ENCODE data around the gene LCN1.

The LCN1 gene

DNA sequence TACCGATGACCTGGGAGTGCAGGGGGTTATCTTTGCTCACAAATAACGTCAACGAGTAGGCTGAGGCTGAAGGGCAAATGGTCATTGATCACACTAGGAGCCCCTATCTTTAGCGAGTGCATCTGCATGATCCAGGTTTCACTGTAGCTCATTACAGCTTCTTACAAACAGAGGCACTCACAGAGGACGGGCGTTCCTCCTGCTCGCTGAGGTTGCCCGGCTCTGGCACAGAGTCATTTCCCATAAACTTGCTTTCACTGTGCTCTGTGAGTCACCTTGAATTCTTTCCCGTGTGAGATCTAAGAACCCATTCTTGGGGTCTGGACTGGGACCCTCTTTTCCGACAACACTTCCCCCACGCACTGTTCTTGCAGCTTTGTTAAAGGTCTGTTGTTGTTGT, 38.4 kb downstream of the LCN1 start:
- Histone ChIP-seq H3K9me3 (ENCODE audit: control insufficient read depth in 1 of 2, low read length in 2 of 2) (peaks cover 0 to 9% of the 10 kb centered on the region in 2 donors), H3K27me3 (ENCODE audit: low read depth, low read length) (no peaks in the 10 kb centered on the region), H3K4me3 (ENCODE audit: low read depth in 1 of 2, low read length in 2 of 2) (no peak overlapping the region)

DNA sequence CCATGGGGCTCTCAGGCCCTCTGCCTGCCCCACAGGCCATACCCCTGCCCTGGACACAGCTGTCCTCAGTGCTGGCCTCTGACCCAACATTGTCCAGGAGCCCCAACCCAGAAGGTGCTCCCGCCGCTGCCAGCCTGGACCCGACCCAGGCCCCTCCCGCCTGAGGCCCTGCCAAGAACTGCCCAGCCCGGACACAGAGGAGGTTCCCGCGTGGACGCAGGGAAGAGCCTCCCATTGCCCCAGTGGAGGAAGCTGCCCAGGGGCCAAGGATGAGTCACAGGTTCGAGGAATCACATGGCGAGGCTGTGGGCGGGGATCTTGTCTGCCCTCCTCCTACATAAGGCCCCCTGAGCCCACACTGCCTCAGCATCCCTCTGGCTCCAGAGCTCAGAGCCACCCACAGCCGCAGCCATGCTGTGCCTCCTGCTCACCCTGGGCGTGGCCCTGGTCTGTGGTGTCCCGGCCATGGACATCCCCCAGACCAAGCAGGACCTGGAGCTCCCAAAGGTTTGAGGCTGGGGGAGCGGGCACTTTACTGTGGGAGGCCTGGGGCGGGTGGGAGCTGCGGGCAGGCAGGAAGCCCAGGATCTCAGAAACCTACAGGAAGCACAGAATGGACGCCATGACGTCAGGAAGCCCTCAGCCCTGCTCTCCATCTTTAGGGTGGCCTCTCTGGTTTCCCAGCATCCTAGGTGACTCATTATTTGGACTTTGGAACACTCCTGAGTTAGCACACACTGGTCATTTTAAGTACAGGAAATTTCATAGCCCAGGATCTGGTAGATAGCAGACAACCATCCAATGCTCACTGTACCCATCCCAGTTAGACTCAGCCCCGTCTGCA, 40.4 kb downstream of the LCN1 start, which contains the start of gene PAEP:
Gene PAEP (plus strand): TSS at position 366 of the 844 bp plus-strand sequence.
- no peaks in the 10 kb centered on the region for H3K36me3 ChIP-seq (ENCODE audit: control insufficient read depth in 1 of 2, insufficient read depth in 2 of 2, low read length in 2 of 2)
- H3K27me3 ChIP-seq (ENCODE audit: low read depth, low read length) = no peaks in the 10 kb centered on the region
- H3K4me1 ChIP-seq (ENCODE audit: control insufficient read depth in 1 of 2, insufficient read depth in 2 of 2, low read length in 2 of 2) = no peaks in the 10 kb centered on the region
- no peak within 1 kb of the TSS for H3K4me3 ChIP-seq (ENCODE audit: low read depth in 1 of 2, low read length in 2 of 2)
- H3K27ac ChIP-seq (ENCODE audit: low read length) = no peak within 1 kb of the TSS
- H3K9me3 ChIP-seq (ENCODE audit: control insufficient read depth in 1 of 2, low read length in 2 of 2) = no peaks in the 10 kb centered on the region

More for the DNA sequence above, 38.4 kb downstream of the LCN1 start:
- Histone ChIP-seq H3K4me1 (ENCODE audit: control insufficient read depth in 1 of 2, insufficient read depth in 2 of 2, low read length in 2 of 2) (no peaks in the 10 kb centered on the region), H3K36me3 (ENCODE audit: control insufficient read depth in 1 of 2, insufficient read depth in 2 of 2, low read length in 2 of 2) (no peaks in the 10 kb centered on the region), H3K27ac (ENCODE audit: low read length) (no peak overlapping the region)

DNA sequence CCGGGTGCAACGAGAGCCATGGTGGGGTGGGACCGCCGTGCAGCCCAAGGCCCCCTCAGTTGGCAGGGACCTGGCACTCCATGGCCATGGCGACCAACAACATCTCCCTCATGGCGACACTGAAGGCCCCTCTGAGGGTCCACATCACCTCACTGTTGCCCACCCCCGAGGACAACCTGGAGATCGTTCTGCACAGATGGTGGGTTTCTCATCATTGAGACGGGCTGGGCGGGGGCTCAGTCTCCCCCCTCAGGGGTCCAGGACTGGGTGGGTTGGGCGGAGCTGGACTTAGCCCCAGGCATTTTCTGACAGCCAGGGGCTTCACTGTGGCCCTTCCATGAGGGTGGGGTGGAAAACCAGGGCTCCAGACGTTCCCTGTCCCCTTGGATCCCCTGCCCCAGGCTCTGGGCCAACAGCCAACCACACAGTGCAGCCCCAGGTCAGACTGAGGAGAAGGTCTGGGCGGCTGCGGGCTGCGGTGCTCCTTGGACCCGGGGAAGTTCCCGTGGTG, 41.0 kb downstream of the LCN1 start:
- Histone ChIP-seq H3K36me3 (ENCODE audit: control insufficient read depth in 1 of 2, insufficient read depth in 2 of 2, low read length in 2 of 2) (no peaks in the 10 kb centered on the region), H3K9me3 (ENCODE audit: control insufficient read depth in 1 of 2, low read length in 2 of 2) (no peaks in the 10 kb centered on the region), H3K4me3 (ENCODE audit: low read depth in 1 of 2, low read length in 2 of 2) (no peak overlapping the region), H3K27me3 (ENCODE audit: low read depth, low read length) (no peaks in the 10 kb centered on the region), H3K4me1 (ENCODE audit: control insufficient read depth in 1 of 2, insufficient read depth in 2 of 2, low read length in 2 of 2) (no peaks in the 10 kb centered on the region), H3K27ac (ENCODE audit: low read length) (no peak overlapping the region)

DNA sequence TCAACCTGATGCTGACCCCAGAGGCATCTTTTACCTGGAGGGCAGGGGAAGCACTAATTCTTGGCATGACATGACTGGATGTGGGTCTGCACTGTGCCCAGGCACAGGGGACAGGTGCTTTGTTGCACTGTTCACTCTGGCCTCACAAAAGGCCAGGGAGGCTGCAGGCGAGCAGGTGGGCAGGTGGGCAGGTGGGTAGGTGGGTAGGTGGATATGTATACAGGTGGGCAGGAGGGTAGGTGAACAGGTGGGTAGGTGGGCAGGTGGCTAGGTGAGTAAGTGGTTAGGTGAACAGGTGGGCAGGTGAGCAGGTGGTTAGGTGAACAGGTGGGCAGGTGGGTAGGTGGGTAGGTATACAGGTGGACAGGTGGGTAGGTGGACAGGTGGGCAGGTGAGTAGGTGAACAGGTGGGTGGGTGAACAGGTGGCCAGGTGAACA, 41.8 kb downstream of the LCN1 start:
- H3K4me1 ChIP-seq (ENCODE audit: control insufficient read depth in 1 of 2, insufficient read depth in 2 of 2, low read length in 2 of 2) = no peaks in the 10 kb centered on the region
- H3K27me3 ChIP-seq (ENCODE audit: low read depth, low read length) = no peaks in the 10 kb centered on the region
- no peaks in the 10 kb centered on the region for H3K36me3 ChIP-seq (ENCODE audit: control insufficient read depth in 1 of 2, insufficient read depth in 2 of 2, low read length in 2 of 2)
- H3K4me3 ChIP-seq (ENCODE audit: low read depth in 1 of 2, low read length in 2 of 2) = no peak overlapping the region
- no peak overlapping the region for H3K27ac ChIP-seq (ENCODE audit: low read length)
- no peaks in the 10 kb centered on the region for H3K9me3 ChIP-seq (ENCODE audit: control insufficient read depth in 1 of 2, low read length in 2 of 2)

DNA sequence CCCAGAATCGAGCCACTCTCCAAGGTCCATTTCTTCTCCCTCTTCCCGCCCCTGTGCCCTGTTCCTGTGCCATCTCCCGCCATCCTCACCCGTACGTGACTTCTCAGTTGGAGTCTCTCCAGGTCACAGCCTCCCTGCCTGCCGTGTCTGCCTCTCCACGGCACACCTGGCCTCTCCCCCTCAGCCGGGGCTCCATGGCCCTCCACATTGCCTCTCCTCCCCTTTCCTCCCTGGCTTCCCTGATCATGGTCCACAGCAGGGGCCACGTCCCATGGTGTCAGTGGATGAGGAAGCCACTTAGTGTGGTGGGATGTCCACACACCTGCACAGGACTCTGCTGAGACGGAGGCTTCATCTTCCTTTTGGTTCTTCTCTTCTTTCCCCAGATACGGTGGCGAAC, 42.6 kb downstream of the LCN1 start:
- Histone ChIP-seq H3K4me1 (ENCODE audit: control insufficient read depth in 1 of 2, insufficient read depth in 2 of 2, low read length in 2 of 2) (no peaks in the 10 kb centered on the region), H3K27ac (ENCODE audit: low read length) (no peak overlapping the region), H3K27me3 (ENCODE audit: low read depth, low read length) (no peaks in the 10 kb centered on the region), H3K36me3 (ENCODE audit: control insufficient read depth in 1 of 2, insufficient read depth in 2 of 2, low read length in 2 of 2) (no peaks in the 10 kb centered on the region), H3K4me3 (ENCODE audit: low read depth in 1 of 2, low read length in 2 of 2) (no peak overlapping the region), H3K9me3 (ENCODE audit: control insufficient read depth in 1 of 2, low read length in 2 of 2) (peaks cover 0 to 2% of the 10 kb centered on the region in 2 donors)

DNA sequence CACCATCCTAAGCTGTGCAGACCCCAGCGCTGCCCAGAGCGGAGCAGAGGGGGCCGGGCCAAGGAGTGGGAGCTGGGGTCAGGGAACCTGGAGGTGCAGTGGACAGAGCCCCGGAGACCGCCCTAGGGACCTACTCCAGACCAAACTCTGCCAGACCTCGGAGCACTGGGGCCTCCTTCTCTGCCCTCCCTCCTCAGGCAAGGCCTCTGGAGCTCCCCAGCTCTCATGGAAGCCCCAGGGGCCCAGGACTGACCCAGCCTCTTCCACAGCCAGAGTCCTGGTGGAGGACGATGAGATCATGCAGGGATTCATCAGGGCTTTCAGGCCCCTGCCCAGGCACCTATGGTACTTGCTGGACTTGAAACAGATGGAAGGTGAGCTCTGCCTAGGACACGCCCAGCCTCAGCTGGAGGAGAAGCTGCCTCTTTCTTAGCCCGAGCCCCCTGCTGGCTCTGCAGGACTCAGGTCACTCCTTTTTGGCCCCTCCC, 43.9 kb downstream of the LCN1 start:
- Histone ChIP-seq H3K4me3 (ENCODE audit: low read depth in 1 of 2, low read length in 2 of 2) (no peak overlapping the region), H3K36me3 (ENCODE audit: control insufficient read depth in 1 of 2, insufficient read depth in 2 of 2, low read length in 2 of 2) (no peaks in the 10 kb centered on the region), H3K27me3 (ENCODE audit: low read depth, low read length) (no peaks in the 10 kb centered on the region), H3K27ac (ENCODE audit: low read length) (no peak overlapping the region), H3K4me1 (ENCODE audit: control insufficient read depth in 1 of 2, insufficient read depth in 2 of 2, low read length in 2 of 2) (no peaks in the 10 kb centered on the region), H3K9me3 (ENCODE audit: control insufficient read depth in 1 of 2, low read length in 2 of 2) (peaks cover 0 to 10% of the 10 kb centered on the region in 2 donors)

DNA sequence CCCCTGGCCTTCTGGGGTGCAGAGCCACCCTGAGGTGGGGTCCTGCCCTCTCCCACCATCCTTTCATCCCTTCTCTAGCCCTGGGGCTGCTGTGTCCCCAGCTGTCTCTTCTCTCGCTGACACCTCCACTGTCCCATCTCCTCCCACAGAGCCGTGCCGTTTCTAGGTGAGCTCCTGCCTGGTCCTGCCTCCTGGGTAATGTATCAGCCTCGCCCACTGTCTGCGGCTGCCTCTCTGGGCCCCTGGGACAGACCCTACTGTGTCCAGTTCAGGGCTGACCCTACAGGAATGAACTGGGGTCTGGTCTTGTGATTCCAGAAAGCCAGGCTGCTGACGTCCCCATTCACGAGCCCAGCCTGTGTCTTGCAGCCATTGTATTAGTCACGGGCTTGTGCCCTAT, 44.4 kb downstream of the LCN1 start:
- no peak overlapping the region for H3K4me3 ChIP-seq (ENCODE audit: low read depth in 1 of 2, low read length in 2 of 2)
- H3K27ac ChIP-seq (ENCODE audit: low read length) = no peak overlapping the region
- H3K36me3 ChIP-seq (ENCODE audit: control insufficient read depth in 1 of 2, insufficient read depth in 2 of 2, low read length in 2 of 2) = no peaks in the 10 kb centered on the region
- no peaks in the 10 kb centered on the region for H3K27me3 ChIP-seq (ENCODE audit: low read depth, low read length)
- no peaks in the 10 kb centered on the region for H3K4me1 ChIP-seq (ENCODE audit: control insufficient read depth in 1 of 2, insufficient read depth in 2 of 2, low read length in 2 of 2)
- peaks cover 0 to 10% of the 10 kb centered on the region in 2 donors for H3K9me3 ChIP-seq (ENCODE audit: control insufficient read depth in 1 of 2, low read length in 2 of 2)

DNA sequence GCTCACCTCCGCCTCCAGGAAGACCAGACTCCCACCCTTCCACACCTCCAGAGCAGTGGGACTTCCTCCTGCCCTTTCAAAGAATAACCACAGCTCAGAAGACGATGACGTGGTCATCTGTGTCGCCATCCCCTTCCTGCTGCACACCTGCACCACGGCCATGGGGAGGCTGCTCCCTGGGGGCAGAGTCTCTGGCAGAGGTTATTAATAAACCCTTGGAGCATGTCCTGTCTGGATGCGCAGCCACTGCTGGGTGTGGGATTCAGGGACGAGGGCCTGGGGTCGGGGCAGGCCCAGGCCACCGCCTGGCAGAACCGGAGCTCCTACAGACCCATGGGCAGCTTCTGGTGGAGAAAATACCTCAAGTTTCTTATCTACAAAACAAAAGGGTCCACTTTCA, 45.3 kb downstream of the LCN1 start:
- no peaks in the 10 kb centered on the region for H3K36me3 ChIP-seq (ENCODE audit: control insufficient read depth in 1 of 2, insufficient read depth in 2 of 2, low read length in 2 of 2)
- H3K27ac ChIP-seq (ENCODE audit: low read length) = no peak overlapping the region
- H3K27me3 ChIP-seq (ENCODE audit: low read depth, low read length) = no peaks in the 10 kb centered on the region
- peaks cover 0 to 10% of the 10 kb centered on the region in 2 donors for H3K9me3 ChIP-seq (ENCODE audit: control insufficient read depth in 1 of 2, low read length in 2 of 2)
- H3K4me1 ChIP-seq (ENCODE audit: control insufficient read depth in 1 of 2, insufficient read depth in 2 of 2, low read length in 2 of 2) = no peaks in the 10 kb centered on the region
- H3K4me3 ChIP-seq (ENCODE audit: low read depth in 1 of 2, low read length in 2 of 2) = no peak overlapping the region

DNA sequence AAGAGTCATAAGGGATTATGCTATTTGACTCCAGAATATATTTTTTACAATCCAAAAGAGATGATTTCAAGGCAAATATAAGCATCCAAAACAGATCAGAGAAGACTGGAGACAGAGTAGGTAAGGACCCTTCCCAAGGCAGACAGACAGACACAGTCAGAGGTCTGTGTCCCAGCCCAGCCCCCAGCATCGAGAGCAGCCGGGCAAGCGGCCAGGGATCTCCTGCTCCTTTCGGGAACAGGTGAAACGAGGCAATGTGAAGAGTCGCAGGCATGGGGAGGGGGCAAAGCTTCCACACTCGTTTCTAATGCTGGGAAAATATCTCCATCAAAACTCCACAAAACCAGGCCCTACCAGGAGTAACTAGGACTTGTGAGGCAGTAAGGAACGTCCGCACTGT, 46.1 kb downstream of the LCN1 start:
- H3K27me3 ChIP-seq (ENCODE audit: low read depth, low read length) = no peaks in the 10 kb centered on the region
- no peaks in the 10 kb centered on the region for H3K36me3 ChIP-seq (ENCODE audit: control insufficient read depth in 1 of 2, insufficient read depth in 2 of 2, low read length in 2 of 2)
- no peaks in the 10 kb centered on the region for H3K4me1 ChIP-seq (ENCODE audit: control insufficient read depth in 1 of 2, insufficient read depth in 2 of 2, low read length in 2 of 2)
- H3K4me3 ChIP-seq (ENCODE audit: low read depth in 1 of 2, low read length in 2 of 2) = no peak overlapping the region
- peaks cover 0 to 10% of the 10 kb centered on the region in 2 donors for H3K9me3 ChIP-seq (ENCODE audit: control insufficient read depth in 1 of 2, low read length in 2 of 2)
- no peak overlapping the region for H3K27ac ChIP-seq (ENCODE audit: low read length)

DNA sequence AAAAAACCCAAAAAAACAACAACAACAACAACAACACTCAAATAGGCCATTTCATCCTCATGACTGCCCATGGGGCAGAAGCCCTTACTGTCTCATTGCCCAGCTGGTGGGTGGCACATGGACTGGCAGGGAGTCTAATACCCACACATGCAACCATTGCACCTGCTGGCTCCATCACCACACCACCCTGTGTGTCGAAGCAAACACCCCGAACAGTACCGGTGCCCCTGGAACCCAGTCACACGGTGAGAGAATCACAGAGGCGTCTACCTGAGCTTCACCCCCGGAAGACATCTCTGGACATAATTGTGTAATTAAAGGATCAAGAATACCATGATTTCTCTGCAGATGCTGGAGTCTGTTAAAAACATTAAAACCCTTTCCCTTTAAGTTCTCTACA, 46.8 kb downstream of the LCN1 start:
- Histone ChIP-seq H3K9me3 (ENCODE audit: control insufficient read depth in 1 of 2, low read length in 2 of 2) (peaks cover 0 to 10% of the 10 kb centered on the region in 2 donors), H3K27me3 (ENCODE audit: low read depth, low read length) (no peaks in the 10 kb centered on the region), H3K27ac (ENCODE audit: low read length) (no peak overlapping the region), H3K4me1 (ENCODE audit: control insufficient read depth in 1 of 2, insufficient read depth in 2 of 2, low read length in 2 of 2) (no peaks in the 10 kb centered on the region), H3K36me3 (ENCODE audit: control insufficient read depth in 1 of 2, insufficient read depth in 2 of 2, low read length in 2 of 2) (no peaks in the 10 kb centered on the region), H3K4me3 (ENCODE audit: low read depth in 1 of 2, low read length in 2 of 2) (no peak overlapping the region)

DNA sequence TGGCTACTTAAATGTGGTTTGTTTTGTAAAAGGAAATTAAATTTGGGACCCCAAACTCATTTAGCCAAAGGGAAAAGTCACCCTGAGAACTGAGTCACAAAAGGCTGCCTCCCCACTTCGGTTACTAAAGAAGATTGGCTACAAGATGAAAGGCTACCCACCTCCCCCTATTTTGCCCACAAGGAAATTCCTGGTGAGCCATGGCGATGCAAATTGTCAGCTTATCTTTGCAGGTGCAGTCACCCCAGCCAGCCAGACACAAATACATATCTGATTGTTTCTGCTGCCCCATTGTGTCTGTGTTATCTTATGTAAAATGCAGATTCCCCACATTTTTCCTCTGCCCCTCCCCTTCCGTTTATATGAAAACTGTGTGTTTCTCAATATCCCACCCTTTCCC, 49.2 kb downstream of the LCN1 start:
- no peak overlapping the region for H3K4me3 ChIP-seq (ENCODE audit: low read depth in 1 of 2, low read length in 2 of 2)
- peaks cover 0 to 10% of the 10 kb centered on the region in 2 donors for H3K9me3 ChIP-seq (ENCODE audit: control insufficient read depth in 1 of 2, low read length in 2 of 2)
- no peaks in the 10 kb centered on the region for H3K27me3 ChIP-seq (ENCODE audit: low read depth, low read length)
- H3K27ac ChIP-seq (ENCODE audit: low read length) = no peak overlapping the region
- no peaks in the 10 kb centered on the region for H3K36me3 ChIP-seq (ENCODE audit: control insufficient read depth in 1 of 2, insufficient read depth in 2 of 2, low read length in 2 of 2)
- no peaks in the 10 kb centered on the region for H3K4me1 ChIP-seq (ENCODE audit: control insufficient read depth in 1 of 2, insufficient read depth in 2 of 2, low read length in 2 of 2)
